GM06990 (cell line): ENCODE results near the gene DNAH1.

Source experiments
- DNase-seq: peaks from one replicate; pipeline ENCODE4 v3.0.0-alpha.2; 2011; ENCODE audit not compliant: insufficient read length; ENCODE audit errors: extremely low read depth
- H3K27me3 ChIP-seq: replicated peaks from 2 replicates; pipeline ENCODE4 v1.6.0; 2011; ENCODE audit warnings: low read length; ENCODE audit not compliant: control insufficient read depth, insufficient read depth
- H3K36me3 ChIP-seq: 2 replicates; pipeline ENCODE4 v1.5.1; 2011; ENCODE audit warnings: low read length; ENCODE audit not compliant: control insufficient read depth, insufficient read depth
- H3K4me3 ChIP-seq: replicated peaks from 2 replicates; pipeline ENCODE4 v1.5.1; 2011; ENCODE audit warnings: low read depth, mild to moderate bottlenecking, control low read depth, low read length
- CTCF ChIP-seq: IDR thresholded peaks from 2 replicates; pipeline ENCODE4 v1.5.1; 2011; ENCODE audit warnings: low read length, control low read depth, mild to moderate bottlenecking, inconsistent platforms; ENCODE audit not compliant: insufficient read depth, poor library complexity, severe bottlenecking

DNAH1 gene

GRCh38 chr3:52341123-52341522 lies 25.0 kb downstream of the DNAH1 start:
- TF ChIP-seq CTCF, result no peak
- DNase-seq, result no peak
- H3K27me3 ChIP-seq, result no peaks in the 10 kb centered on the region
- no peak overlapping the region for H3K4me3 ChIP-seq
- peaks cover 1% of the 10 kb centered on the region for H3K36me3 ChIP-seq

DNA sequence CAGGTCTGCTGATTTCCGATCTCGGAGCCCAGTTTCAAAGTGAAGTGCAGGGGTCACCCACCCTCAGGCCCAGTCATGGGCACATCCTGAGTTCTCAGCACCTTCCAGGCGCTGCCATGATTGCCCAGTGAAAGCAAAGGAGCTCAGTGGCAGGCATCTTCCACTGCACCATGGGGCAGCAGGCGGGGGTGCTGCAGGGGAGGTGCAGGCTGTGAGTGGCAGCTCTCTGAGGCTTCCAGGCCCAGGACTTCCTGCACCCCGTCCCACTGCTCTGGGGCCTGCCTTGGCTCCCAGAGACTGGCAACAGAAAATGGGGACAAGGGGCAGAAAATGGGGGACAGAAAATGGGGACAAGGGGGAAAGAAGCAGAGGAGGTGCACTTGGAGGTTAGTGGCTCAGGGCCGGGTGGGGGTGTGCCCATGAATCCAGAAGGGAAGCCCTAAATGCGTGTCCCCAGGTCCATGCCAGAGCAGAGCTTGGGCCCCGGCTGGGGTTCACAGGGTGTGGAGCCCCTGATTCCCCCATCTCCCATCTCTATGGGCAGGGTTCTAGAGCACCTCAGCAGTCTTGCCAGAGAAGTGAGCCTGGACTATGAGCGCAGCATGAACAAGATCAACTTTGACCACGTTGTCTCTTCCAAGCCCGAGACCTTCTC lies 28.0 kb downstream of the DNAH1 start:
- DNase-seq, result no peak
- peaks cover 7% of the 10 kb centered on the region for H3K36me3 ChIP-seq
- no peaks in the 10 kb centered on the region for H3K27me3 ChIP-seq
- no peak overlapping the region for H3K4me3 ChIP-seq
- TF ChIP-seq CTCF, result no peak

- Histone ChIP-seq H3K4me3 (no peak overlapping the region), H3K36me3 (peaks cover 12% of the 10 kb centered on the region), H3K27me3 (no peaks in the 10 kb centered on the region)
- DNase-seq, result no peak
- no peak for TF ChIP-seq CTCF
Observed at GRCh38 chr3:52345521-52346109, 29.5 kb downstream of the DNAH1 start.

DNA sequence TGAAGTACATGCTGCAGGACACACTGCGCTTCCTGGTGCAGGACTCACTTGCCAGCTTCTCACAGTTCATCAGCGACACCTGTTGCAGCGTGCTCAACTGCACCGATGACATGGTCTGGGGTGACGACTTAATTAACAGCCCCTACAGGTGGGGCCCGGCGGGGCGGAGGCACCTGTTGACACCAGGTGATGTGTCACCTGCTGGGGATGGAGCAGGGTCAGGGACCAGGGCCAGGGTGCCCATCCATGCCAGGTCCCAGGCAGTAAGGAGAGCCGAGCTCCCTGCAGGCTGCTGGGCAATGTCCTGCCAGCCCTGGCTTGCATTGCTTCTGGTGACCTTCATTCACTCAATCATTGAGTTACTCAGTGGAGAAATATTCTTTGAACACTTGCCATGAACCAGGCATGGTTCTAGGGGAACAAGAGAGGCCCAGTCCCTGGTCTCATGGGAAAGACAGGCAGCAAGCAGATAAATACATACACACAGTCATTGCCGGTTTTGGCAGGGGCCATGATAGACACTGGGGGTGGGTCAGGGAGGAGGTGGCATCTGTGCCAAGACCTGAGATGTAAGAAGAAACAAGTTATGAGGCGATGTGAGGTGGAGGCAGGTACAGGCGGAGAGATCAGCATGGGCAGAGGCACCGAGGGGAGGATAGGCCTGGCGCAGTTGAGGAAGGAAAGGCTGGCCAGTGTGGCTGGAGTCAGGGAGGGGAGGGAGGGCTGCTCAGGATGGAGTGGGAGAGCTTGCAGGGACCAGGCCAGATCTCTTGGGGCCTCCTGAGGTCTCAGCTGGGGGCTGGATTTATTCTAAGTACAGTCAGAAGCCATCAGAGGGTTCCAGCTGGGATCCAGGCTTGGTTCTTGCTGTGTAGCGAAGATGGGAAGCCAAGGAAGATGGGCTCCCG lies 30.8 kb downstream of the DNAH1 start:
- no peak for TF ChIP-seq CTCF
- no peak for DNase-seq
- Histone ChIP-seq H3K4me3 (no peak overlapping the region), H3K36me3 (peaks cover 16% of the 10 kb centered on the region), H3K27me3 (no peaks in the 10 kb centered on the region)

DNA sequence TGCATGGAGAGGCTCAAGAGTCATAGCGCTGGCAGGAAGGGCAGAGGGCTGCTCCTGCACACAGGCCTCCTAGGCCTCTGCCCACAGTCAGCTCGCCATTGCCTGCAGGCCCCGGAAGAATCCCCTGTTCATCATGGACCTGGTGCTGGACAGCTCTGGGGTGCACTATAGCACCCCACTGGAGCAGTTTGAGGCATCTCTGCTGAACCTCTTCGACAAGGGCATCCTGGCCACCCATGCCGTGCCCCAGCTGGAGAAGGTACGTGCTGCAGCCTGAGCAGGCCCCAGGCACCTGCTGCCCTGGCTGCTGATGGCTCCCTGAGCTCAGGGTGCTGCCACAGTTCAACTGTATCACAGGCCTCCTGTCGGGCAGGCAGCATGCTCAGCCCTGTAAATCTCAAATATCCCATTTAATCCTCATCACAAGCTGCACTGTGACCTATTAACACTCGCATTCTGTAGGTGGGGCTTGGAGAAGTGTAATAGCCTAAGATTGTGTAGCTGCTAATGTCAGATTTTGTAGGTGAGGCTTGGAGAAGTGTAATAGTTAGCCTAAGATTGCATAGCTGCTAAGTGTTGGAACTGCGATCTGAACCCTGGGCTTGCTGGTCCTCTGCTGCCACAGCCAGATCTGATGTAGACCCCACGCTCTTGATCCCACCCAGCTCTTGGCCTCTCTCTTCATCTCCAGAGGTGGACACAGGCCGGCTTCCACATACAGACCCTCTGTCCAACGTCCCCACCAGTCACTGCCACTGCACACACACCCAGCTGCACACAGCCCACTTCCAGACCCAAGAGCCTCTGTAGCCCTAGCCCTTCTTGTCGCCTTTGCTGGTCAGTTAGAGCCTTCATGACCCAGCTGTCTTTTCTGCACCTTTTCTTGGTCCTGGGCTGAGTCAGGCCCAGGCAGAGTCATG lies 31.9 kb downstream of the DNAH1 start:
- no peak for TF ChIP-seq CTCF
- H3K36me3 ChIP-seq, result peaks cover 20% of the 10 kb centered on the region
- no peaks in the 10 kb centered on the region for H3K27me3 ChIP-seq
- no peak overlapping the region for H3K4me3 ChIP-seq
- no peak for DNase-seq
